CD4-positive, alpha-beta T cell treated with Interleukin-4 for 1 hour (primary cell): Measurements from ENCODE around the gene SIRPA.

ENCODE experiments used
- DNase-seq, 2 donors: peaks; one replicate each; pipeline ENCODE4 v3.0.0-alpha.2; 2020 to 2022

SIRPA gene

GRCh38 chr20:1870792-1871550 lies 24.2 kb upstream of the SIRPA start:
- peak; percentile 14 to 69 for DNase-seq

GRCh38 chr20:1871807-1872458 lies 23.3 kb upstream of the SIRPA start:
- peak in 1 of 2 donors; percentile 64 for DNase-seq

- DNase-seq: peak in 1 of 2 donors; percentile 21
These were observed 22.6 kb upstream of the SIRPA start for GRCh38 chr20:1872459-1873097.

- DNase-seq: peak in 1 of 2 donors; percentile 48
These were observed 20.6 kb upstream of the SIRPA start for GRCh38 chr20:1874450-1875182.

GRCh38 chr20:1875183-1875554 lies 20.0 kb upstream of the SIRPA start:
- DNase-seq: no peak

GRCh38 chr20:1875762-1876161 lies 19.4 kb upstream of the SIRPA start:
- no peak for DNase-seq

GRCh38 chr20:1876217-1876921 lies 18.8 kb upstream of the SIRPA start:
- DNase-seq: no peak

GRCh38 chr20:1876975-1877608 lies 18.1 kb upstream of the SIRPA start:
- no peak for DNase-seq

- DNase-seq: no peak
These were observed 17.5 kb upstream of the SIRPA start for GRCh38 chr20:1877609-1878200.

GRCh38 chr20:1879369-1879768 lies 15.8 kb upstream of the SIRPA start:
- no peak for DNase-seq

GRCh38 chr20:1879934-1880333 lies 15.3 kb upstream of the SIRPA start:
- no peak for DNase-seq

GRCh38 chr20:1880529-1881239 lies 14.5 kb upstream of the SIRPA start:
- no peak for DNase-seq

GRCh38 chr20:1881240-1881835 lies 13.9 kb upstream of the SIRPA start:
- DNase-seq: no peak

GRCh38 chr20:1882026-1882425 lies 13.2 kb upstream of the SIRPA start:
- no peak for DNase-seq

- no peak for DNase-seq
These were observed 11.2 kb upstream of the SIRPA start for GRCh38 chr20:1883986-1884385.

- DNase-seq: no peak
These were observed 10.0 kb upstream of the SIRPA start for GRCh38 chr20:1885254-1885653.

GRCh38 chr20:1885940-1886693 lies 9.1 kb upstream of the SIRPA start:
- DNase-seq: no peak

- DNase-seq: no peak
These were observed 7.9 kb upstream of the SIRPA start for GRCh38 chr20:1887321-1887720.

- no peak for DNase-seq
These were observed 7.5 kb upstream of the SIRPA start for GRCh38 chr20:1887756-1888155.
